GM21381 (cell line): Measurements from ENCODE around the gene WDR90.

Source experiments
- ATAC-seq: cut with Tn5 transposase; IDR thresholded peaks from one replicate; pipeline ENCODE4 v1.9.1; 2021; ENCODE audit warnings: mild to moderate bottlenecking, moderate library complexity; ENCODE audit not compliant: unreplicated experiment

WDR90 gene

DNA sequence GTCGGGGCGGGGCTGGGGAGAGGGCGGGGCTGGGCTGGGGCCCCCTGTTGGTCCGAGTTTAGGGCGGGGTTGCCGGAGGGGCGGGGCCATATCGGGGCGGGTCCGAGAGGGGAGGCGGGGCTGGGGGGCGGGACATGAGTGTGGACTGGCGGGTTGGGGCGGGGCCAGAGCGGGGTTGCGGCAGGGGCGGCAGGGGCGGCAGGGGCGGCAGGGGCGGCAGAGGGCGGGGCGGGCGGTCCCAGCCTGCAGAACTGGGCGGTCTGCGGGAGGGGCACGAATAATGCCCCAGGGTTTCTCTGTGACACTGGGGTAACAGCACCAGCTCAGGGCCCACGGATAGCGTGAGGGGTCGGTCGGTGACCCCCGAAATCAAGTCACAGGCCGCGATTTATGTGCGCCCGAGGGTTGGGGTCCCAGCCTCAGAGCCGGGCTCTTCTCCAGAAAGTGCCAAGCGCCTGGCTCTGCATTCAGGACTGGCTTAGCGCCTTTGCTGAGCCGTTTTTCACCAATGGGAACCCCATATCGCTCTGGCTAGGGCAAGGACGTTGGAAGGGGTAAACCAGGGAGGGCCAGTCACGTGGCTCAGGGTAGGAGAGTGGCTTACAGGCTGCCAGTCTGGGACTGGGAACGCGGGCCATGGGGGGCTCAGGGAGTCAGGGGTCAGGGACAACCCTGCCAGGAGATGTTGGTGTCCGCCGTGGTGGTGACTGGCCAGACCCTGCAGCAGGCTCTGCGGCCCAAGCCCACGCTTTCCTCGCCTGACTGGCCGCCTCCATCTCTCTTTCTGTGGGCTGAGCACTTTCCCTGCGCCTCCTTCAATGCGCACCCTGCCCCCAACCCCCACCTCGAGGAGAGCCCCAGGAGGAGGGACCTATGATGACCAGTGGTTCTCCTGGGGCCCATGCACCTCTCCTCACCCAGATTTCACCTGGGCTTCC, 11.8 kb upstream of the WDR90 start:
- ATAC-seq, result no peak

DNA sequence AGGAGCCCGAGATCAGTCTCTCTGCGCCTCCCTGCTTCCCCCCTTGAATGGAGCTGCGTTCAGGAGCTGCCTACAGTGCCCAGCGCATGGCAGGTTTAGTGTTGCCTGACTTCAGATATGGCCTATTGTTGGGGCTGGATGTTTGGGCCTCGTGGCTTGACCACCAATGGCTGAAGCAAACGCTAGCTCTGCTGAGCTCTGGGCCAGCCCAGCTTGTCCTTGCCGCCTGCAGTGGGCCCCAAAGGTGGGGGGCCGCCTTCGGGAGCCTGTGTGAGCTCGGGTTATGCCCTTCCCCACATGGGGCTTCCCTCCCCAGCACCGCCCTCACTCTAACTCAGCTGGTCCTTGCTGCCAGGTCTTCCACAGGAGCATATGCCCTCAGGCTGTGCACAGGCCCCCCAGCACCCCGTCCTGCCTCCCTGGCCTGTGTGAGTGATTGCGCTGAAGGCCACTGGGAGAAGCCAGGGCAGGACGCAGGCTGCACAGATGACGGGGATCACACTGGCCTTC, 11.1 kb upstream of the WDR90 start:
- ATAC-seq, result no peak

DNA sequence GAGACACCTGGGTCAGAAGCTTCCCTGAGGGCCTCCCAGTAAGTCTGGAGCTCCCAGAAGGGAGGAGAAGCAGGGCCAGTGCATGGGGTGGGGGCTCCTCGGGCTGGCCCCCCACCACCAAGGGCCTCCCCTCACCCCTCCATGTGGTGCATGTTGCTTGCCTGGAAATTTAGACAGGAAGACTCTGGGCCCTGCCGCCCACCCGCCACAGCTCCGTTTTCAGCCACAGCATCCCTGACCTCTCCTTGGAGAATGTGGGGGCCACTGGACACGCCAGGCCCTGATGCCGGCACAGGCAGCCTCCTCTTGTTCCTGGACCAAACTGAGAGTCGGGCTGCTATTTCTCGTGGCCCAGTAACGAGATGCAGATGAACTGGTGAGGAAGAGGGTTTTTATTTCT, 10.3 kb upstream of the WDR90 start:
- ATAC-seq, result no peak

DNA sequence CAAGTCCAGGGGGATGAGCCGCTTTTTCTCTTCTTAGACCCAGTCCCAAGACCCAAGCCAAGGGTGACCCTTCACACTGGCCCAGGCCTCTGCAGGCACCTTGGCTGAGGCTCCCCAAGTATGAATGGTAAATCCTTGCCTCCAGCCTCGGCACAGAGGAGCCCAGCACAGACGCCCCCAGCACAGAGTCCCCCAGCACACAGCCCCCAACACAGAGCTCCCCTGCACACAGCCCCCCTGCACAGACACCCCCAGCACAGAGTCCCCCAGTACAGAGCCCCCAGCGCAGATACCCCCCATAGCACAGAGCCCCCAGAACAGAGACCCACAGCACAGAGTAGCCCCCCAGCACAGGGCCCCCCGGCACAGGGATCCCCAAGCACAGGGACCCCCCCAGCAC, 8.6 kb upstream of the WDR90 start:
- no peak for ATAC-seq

DNA sequence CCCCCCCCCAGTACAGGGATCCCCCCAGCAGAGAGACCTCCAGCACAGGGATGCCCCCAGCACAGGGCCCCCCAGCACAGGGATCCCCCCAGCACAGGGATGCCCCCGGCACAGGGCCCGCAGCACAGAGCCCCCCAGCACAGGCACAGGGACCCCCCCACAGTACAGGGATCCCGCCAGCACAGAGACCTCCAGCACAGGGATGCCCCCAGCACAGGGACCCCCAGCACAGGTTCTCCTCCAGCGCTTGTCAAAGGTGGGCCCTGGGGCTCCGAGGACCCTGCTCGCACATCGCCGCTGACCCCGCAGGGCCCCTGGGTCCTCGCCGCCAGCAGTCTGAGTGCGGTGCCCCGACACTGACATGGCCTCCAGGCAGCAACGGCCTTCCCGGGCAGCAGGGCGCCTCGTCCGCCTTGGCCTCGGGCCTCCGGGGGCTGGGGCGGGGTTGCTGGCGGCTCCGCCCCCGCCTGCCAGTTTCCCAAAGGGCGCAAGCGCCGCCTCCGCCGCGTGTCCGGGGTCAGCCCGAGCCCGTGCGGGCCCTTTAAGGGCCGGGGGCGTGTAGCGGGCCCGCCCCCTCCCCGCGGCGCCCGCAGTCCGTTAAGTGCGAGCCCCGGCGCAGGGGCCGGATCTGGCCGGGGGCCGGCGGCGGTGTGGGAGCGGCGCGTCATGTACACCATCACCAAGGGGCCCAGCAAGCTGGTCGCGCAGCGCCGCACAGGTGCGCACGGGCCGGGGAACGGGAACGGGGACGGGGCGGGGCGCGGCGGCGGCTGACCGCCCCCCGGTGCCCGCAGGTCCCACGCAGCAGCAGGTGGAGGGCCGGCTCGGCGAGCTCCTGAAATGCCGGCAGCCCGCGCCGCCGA, 7.6 kb upstream of the WDR90 start, which contains the start of gene MCRIP2:
MCRIP2 (plus strand) TSS at position 503 of the 863 bp plus-strand sequence; CDS start at position 667, 164 bp downstream.
- ATAC-seq, result peak; percentile 46

DNA sequence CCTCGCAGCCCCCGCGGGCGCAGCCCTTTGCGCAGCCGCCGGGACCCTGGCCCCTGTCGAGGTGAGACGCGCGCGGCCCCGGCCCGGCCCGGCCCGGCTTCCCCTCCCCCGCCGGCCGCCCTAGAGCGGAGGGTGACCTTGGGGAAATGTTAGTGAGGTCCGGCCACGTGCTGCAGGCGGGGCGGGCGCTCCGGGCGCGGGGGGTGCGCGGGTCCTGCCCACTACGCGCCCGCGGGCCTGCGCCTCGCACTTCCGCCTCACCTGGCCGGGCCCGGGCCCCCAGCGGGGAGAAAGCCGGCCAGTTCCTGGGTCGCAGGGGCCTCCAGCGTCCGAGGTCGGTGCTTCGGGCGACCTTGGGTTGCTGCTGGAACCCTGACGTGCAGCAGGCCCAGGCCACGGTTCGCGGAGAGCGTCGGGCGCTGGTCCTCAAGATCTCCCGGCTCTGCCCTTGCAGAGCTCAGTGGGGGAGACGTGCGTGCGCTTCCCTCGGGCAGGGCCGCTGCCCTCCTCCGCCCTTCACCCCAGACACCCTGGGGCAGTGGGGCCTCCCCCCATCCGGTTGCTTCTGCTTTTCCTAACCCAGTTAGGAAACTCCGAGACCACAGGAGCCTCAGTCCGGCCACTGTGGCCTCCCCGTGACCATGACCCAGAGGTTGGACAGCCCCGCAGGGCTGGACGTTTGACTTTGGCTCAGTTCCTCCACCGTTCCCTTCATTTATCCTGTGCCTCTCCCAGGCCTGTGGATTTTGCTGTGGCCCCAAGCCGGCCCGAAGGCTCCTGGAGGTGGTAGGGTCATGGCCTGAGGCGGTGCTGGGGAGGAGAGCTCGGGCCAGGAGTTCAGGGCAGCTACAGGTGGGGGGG, 6.7 kb upstream of the WDR90 start:
- peak; percentile 46 for ATAC-seq

DNA sequence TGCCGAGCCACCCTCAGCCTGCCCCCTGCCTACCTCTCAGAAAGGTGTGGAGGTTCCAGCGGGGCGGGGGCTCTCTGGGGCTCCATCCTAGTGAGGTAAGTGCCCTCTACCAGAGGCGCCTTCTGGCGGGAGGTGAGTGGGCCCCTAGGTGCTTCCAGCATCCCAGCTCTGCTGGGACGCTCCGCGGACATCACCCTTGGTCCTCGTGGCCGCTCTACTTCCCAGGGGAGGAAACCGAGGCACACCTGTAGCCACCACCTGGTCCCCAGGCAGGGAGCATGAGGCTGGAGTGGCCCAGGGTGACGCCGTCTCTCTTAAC, 6.2 kb upstream of the WDR90 start:
- no peak for ATAC-seq

DNA sequence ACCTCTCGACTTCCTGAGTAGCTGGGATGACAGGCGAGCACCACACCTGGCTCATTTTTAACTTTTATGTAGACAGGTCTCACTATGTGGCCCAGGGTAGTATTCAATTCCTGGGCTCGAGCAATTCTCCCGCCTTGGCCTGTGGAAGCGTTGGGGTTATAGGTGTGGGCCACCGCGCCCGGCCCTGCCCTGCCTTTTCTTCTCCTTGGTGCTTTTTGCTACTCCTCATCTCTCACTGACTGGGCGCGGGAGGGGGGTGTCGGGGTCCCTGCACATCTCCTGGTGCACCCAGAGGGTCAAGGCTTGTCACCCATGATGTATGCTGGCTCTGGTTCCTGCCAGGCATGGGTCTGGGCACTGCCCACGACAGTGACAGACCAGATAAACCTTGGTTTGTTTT, 4.6 kb upstream of the WDR90 start:
- no peak for ATAC-seq

DNA sequence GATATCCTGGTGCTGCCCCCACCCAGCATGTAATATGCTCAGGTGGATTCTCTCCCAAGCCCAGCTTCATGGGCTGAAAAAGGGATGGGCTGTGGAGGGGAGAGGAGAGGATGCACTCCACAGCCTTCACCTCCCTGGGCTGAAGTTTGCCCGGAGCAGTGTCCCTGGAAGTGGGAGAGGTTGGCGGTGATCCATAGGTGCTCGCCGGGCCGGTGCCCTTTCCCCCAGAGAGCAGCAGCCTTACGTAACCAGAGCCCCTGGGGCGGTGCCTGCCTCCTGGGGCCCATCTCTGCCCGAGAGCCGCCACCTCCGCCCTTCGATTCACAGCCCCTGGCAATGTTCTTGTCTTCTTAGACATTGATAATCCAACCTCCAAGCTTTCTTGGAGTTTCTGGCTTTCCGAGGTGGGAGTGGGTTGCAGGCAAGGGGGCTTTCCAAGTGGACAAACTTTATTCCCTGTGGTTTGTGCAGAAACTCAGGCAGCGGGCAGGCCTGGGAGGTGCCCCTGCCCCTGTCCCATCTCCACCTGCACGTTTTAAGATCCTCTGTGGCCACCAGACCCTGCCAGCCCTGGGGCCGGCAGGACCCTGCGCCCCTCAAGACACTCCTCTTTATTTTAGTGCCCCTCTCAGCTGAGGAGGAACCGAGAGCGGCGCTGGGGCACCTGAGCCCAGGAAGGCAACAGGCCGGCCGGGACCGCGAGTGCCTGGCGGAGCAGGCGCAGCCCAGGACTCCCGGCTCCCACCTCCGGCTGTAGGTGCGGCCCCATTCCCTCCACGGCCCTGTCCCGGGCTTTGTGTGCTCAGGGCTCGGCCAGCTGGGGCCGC, 3.1 kb upstream of the WDR90 start:
- ATAC-seq, result no peak

DNA sequence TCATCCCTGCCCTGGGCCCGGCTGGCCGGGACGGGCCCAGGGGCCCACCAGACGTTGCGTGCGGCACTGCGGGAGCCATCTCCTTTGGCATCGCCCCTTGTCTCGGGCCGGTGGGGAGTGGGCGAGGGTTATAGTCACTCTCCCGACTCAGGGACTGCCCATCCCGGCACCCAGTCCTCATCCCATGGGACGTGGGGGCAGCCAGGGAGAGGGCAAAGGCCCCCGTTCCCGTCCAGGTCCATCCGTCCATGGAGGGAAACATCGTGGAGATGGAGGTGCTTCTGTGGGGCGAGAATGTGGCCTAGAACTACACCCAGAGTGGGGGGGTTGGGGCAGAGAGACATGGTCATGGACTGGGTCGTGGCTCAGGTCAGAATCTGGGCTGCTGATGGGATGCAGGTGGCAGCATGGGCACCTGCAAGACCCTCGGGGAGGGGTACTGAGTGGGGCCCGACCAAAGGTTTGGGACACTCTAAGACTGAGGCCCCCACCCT, 2.4 kb upstream of the WDR90 start:
- no peak for ATAC-seq

DNA sequence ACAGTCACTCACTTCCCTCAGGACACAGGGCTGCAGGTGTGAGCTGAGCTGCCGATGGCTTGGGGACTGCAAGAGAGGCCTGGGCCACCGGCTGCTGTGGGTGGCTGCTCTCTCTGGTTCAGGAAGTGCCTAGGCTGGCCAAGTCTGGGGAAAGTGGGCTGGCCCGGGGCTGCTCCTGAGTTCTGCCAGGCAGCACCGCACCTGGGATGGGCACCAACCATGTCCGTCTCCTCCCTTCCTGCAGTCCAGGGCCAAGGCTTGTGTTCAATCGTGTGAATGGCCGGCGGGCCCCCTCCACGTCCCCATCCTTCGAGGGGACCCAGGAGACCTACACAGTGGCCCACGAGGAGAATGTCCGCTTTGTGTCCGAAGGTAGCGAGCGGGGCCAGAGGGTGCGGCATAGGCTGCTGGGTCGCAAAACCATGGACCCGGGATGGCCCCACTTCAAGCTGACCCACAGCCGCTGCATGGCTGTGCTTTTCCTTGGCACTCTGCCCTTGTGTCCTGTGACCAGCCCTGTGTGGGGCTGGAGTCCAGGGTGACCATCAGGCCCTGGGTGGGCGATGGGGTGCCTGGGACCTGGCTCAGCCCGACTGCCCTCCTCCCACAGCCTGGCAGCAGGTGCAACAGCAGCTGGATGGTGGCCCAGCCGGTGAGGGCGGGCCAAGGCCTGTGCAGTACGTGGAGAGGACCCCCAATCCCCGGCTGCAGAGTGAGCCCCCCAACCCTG, 1.8 kb upstream of the WDR90 start:
- no peak for ATAC-seq

DNA sequence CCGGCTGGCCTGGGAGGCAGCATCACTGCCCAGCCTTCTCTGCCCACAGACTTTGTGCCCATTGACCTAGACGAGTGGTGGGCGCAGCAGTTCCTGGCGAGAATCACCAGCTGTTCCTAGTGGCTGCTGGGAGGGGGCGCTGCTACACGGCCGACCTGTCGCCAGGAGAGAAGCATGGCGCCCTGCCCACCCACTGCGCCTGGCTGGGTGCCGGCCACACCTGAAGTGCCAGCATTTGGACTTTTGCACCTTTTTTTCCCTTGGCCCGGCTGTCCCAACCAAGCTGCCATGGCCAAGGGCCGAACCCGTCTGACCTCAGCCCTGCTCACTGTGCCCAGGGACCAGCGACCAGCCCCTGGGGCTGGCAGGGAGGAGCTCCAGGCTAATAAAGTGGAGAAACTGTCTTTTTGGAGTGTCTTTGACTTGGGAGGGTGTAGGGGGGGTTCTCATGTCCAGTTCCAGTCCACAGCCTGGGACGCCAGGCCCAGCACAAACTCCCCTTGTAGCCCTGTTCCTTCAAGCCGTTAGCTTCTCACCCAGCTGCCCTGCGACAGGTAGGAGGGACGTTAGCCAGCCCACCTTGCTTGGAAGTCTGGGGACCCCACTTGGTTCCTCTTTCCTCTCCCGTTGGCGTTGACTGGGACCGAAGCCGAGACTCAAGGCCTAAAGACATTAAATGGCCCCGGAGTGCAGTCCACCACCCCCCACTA, 939 bp upstream of the WDR90 start:
- no peak for ATAC-seq

DNA sequence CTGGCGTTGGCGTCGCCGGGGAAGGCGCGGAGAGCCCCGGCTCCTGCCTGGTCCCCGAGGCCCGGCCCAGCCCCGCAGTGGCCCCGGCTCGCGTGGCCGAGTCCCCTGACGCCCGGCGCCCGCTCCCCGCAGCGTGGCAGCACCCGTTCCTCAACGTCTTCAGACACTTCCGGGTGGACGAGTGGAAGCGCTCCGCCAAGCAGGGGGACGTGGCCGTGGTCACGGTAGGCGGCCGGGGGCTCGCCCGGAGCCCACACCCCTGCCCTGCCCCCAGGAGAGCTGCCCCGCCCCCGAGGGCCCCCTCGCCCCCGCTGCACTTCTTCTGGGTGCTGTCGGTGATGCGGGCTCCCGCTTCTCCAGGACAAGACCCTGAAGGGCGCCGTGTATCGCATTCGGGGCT, 466 bp downstream of the WDR90 start:
- no peak for ATAC-seq

DNA sequence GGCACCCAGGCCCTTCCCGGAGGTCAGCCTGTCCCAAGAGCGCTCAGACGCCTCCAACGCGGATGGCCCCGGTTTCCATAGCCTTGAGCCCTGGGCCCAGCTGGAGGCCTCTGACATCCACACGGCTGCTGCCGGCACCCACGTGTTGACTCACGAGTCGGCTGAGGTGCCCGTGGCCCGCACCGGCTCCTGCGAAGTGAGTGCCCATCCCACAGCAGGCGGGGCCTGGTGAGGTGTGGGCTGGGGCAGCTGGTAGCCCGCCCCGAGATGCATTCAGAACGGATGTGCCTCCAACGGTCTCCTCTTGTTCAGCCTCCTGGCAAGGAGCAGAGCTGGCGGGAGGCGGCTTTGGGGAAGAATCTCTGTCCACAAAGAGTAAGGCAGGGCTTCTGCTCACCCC, 2.7 kb downstream of the WDR90 start:
- no peak for ATAC-seq

DNA sequence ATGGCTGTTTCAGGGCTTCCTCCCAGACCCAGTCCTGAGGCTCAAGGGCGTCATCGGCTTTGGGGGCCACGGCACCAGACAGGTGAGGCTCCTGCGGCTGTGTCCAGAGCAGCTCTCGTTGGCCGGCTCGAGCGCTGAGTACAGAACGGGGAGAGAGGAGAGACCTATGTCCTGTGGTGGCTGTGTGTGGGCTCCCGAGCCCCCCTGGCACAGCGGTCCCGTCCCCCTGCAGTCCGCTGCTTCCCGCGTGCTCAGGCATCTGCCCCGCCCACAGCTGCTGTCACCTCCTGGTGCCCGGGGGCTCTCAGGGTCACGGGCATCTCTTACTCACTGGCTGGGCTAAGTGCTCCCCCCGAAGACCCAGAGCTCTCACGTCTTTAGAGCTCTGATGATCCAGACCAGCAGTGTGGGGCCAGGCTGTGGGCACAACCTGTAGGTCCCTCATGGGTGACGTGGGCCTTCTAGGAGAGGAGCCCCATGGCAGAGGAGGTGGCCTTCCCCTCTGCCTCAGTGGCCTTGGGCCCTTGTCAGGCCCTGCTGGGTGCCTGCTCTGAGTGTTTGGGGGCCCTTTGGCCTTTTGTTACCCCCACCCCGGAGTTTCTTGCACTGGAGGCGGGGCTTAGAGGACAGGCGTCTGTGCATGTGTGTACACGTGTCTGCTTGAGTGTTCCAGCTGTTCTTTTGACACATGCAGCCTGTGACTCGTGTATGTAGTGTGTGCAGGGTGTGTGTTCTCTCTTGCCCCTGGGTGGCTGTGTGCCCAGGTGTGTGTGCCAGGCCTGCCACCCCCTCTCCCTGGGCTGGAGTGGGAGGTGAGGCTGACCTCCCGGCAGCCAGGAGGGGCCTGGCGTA, 3.5 kb downstream of the WDR90 start:
- ATAC-seq, result no peak

DNA sequence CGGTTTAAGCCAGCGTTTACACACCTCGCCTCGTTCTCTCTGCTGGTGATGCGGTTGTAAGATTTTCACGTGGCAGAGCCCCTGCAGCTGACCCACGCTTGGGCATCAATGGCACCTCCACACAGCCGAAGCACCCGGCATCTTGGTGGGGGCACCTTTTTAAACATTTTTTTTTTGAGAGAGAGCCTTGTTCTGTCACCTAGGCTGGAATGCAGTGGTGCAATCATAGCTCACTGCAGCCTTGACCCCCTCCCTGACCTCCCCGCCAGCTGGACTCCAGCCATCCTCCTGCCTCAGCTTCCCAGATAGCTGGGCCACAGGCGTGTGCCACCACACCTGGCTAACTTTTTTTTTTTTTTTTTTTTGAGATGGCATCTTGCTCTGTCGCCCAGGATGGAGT, 4.9 kb downstream of the WDR90 start:
- ATAC-seq, result no peak

DNA sequence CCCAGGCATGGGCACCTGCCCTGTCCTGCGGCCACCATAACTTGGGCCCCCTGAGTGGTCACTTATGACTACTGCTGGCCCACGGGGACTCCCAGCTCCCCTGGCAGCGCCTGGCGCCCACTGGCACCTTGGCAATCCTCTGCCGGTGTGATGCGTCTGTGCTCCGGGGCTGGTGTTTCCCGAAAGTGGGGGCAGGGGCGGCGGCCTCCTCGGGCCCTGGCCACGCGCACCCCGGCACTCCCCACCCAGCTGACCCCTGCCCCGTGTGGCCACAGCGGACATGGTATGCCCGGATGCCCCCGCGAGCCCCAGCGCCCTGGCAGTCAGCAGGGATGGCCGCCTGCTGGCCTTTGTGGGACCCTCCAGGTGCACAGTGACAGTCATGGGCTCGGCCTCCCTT, 8.3 kb downstream of the WDR90 start:
- ATAC-seq, result no peak
